ENCODE data around the gene GOLGA7B. TPM values are rescaled to one million over a fixed set of nuclear protein-coding genes. Genes with fewer than 3 reads are reported as not detected.

GOLGA7B gene
- total RNA-seq, 2 experiments from 2014 or later = 0.92 to 1.1 TPM

DNA sequence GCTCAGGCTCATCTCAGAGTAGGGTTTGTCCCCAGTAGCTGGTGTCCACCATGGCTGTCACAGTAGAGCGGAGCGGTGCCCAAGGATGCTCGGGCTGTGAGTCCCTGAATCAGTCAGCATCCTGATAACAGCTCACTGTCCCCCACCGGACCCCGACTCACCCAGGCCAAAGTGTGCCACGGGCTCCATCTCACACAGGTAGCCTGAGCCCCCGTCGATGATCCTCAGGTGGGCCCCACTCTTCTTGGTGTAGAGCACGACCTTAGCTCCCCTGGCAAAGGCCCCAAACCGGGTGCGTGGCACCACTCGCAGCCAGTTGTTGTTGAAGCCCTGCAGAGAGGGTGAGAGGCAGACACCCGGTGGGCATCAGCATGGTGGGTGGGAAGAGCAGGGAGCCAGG, 45.4 kb downstream of the GOLGA7B start:
- DNase-seq (no peak), ATAC-seq (no peak)
- no peaks in the 10 kb centered on the region for H3K36me3 Mint-ChIP-seq (ENCODE audit: low read depth)
- intact Hi-C loops (cut with micrococcal nuclease) = no loop called here
- no peaks in the 10 kb centered on the region for H3K4me1 Mint-ChIP-seq (ENCODE audit: low read depth)
- CTCF ChIA-PET = no interaction called here
- TF ChIP-seq, protein P1, sequence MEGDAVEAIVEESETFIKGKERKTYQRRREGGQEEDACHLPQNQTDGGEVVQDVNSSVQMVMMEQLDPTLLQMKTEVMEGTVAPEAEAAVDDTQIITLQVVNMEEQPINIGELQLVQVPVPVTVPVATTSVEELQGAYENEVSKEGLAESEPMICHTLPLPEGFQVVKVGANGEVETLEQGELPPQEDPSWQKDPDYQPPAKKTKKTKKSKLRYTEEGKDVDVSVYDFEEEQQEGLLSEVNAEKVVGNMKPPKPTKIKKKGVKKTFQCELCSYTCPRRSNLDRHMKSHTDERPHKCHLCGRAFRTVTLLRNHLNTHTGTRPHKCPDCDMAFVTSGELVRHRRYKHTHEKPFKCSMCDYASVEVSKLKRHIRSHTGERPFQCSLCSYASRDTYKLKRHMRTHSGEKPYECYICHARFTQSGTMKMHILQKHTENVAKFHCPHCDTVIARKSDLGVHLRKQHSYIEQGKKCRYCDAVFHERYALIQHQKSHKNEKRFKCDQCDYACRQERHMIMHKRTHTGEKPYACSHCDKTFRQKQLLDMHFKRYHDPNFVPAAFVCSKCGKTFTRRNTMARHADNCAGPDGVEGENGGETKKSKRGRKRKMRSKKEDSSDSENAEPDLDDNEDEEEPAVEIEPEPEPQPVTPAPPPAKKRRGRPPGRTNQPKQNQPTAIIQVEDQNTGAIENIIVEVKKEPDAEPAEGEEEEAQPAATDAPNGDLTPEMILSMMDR (IDR thresholded peaks at IDR 0.05) = no peak
- no peak overlapping the region for H3K4me3 Mint-ChIP-seq
- H3K27ac Mint-ChIP-seq = no peak overlapping the region
- H3K9me3 Mint-ChIP-seq = no peaks in the 10 kb centered on the region
- POLR2A ChIA-PET = no interaction called here
- peaks cover 1% of the 10 kb centered on the region for H3K27me3 Mint-ChIP-seq

DNA sequence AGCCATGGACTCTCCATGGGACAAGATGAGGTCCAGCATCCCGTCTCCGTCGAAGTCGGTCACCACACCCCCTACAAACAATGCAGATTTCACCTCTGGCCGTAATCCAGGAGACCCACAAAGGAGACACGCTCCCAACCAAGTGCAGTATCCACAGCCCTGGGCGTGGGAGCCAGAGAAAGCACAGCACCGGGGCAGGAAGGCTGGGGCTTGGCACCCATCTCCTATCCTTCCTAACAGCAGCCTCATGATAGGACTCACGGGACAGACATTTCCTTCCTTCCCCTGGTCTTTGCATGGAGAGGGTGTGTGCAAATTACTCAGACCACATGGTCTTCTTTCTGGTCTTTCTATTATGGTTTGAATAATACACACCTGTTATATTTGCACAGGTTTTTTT, 46.3 kb downstream of the GOLGA7B start:
- TF ChIP-seq, protein P1 (IDR thresholded peaks at IDR 0.05) = no peak

DNA sequence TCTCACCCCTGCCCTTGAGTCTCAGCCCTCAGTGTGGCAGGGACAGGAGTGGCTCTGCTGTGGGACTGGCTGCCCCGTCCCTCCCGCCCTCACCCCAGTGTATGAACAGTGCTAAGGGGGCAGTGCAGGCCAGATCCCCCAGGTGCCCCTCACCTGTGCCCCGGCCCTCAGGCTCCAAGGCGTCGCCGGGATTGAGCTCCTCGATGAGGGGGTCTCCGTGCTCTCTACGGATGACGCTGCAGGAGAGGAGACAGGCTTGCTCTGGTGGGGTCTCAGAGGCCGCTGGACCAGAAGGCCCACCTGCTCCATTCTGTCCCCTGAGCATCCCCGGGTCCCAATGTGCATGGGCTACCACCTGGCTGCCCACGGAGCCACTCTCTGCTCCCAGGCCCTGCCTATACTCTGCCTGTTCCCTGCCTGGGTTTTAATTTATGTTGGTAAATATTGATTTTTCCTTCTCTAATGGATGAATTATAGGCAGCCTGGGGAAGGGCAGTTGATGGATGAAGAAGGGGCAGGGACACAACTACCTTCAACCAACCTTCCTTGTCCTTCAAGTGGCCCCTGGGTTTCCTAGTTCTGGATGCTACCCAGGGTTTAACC, 47.2 kb downstream of the GOLGA7B start:
- Mint-ChIP-seq H3K4me1 (ENCODE audit: low read depth) (no peaks in the 10 kb centered on the region), H3K9me3 (no peaks in the 10 kb centered on the region), H3K27ac (no peak overlapping the region), H3K4me3 (no peak overlapping the region), H3K36me3 (ENCODE audit: low read depth) (no peaks in the 10 kb centered on the region), H3K27me3 (peaks cover 1% of the 10 kb centered on the region)
- DNase-seq (no peak), ATAC-seq (no peak)
- ChIA-PET POLR2A (no interaction called here), CTCF (no interaction called here)
- intact Hi-C loops (cut with micrococcal nuclease) = no loop called here
- TF ChIP-seq, protein P1 (IDR thresholded peaks at IDR 0.05) = no peak

More for the DNA sequence above, 46.3 kb downstream of the GOLGA7B start:
- H3K27ac Mint-ChIP-seq = no peak overlapping the region
- H3K4me3 Mint-ChIP-seq = no peak overlapping the region
- ChIA-PET POLR2A (no interaction called here), CTCF (no interaction called here)
- no peaks in the 10 kb centered on the region for H3K36me3 Mint-ChIP-seq (ENCODE audit: low read depth)
- H3K4me1 Mint-ChIP-seq (ENCODE audit: low read depth) = no peaks in the 10 kb centered on the region
- intact Hi-C loops (cut with micrococcal nuclease) = no loop called here
- ATAC-seq = no peak
- H3K9me3 Mint-ChIP-seq = no peaks in the 10 kb centered on the region
- peaks cover 1% of the 10 kb centered on the region for H3K27me3 Mint-ChIP-seq
- DNase-seq = no peak

DNA sequence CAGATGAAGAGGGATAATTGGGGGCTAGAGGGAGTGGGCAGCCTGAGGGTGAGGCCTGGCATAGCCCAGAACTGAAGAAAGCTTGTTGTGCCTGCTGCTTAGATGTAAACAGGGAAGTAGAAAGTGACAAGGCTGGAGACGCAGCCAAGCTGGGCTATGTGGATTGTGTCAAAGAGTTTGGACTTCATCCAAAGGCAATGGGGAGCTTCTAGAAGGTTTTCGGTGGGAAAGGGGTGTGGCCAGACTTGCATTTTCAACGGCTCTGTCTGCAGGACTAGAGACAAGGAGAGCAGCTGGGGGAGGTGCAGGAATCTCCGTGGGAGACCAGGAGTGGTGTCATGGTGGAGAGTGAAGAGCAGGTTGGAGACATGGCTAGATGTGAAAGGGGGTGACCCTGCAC, 48.8 kb downstream of the GOLGA7B start:
- CTCF ChIA-PET = interaction anchor here (1.6 kb wide), 1 partner anchor 106 kb away, joined by 5 read pairs; no protein-coding TSS in a partner anchor
- no peaks in the 10 kb centered on the region for H3K4me1 Mint-ChIP-seq (ENCODE audit: low read depth)
- POLR2A ChIA-PET = no interaction called here
- peaks cover 1% of the 10 kb centered on the region for H3K27me3 Mint-ChIP-seq
- intact Hi-C loops (cut with micrococcal nuclease) = no loop called here
- ATAC-seq = no peak
- no peak for DNase-seq
- no peaks in the 10 kb centered on the region for H3K9me3 Mint-ChIP-seq
- no peaks in the 10 kb centered on the region for H3K36me3 Mint-ChIP-seq (ENCODE audit: low read depth)
- no peak overlapping the region for H3K27ac Mint-ChIP-seq
- no peak overlapping the region for H3K4me3 Mint-ChIP-seq
- TF ChIP-seq, protein P1 (IDR thresholded peaks at IDR 0.05) = no peak

DNA sequence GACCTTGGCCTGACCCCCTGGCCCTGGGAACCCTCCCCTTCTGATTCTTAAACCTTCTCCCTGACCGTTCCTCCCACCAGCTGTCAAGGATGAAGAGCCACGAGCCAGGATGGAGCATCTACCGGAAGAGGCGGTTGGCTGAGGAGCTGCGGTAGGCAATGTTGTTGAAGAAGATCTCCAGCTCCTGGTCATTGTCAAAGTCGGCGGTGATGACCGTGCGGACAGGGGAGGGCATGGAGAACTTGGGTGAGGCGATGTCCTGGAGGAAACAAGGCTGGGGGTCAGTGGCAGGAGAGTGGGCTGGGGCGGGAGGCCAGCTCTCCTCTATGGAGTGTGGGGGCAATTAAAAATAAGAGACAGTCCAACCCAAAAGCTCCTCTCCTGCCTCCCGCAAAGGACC, 51.7 kb downstream of the GOLGA7B start:
- intact Hi-C loops (cut with micrococcal nuclease) = no loop called here
- no peaks in the 10 kb centered on the region for H3K36me3 Mint-ChIP-seq (ENCODE audit: low read depth)
- POLR2A ChIA-PET = no interaction called here
- H3K27ac Mint-ChIP-seq = no peak overlapping the region
- no peaks in the 10 kb centered on the region for H3K4me1 Mint-ChIP-seq (ENCODE audit: low read depth)
- no peak overlapping the region for H3K4me3 Mint-ChIP-seq
- no peak for DNase-seq
- H3K9me3 Mint-ChIP-seq = no peaks in the 10 kb centered on the region
- ATAC-seq = no peak
- peaks cover 3% of the 10 kb centered on the region for H3K27me3 Mint-ChIP-seq
- TF ChIP-seq, protein P1 (IDR thresholded peaks at IDR 0.05) = no peak
- CTCF ChIA-PET = interaction anchor here (0.8 to 2.5 kb wide), 2 partner anchors 10 to 14 kb away, joined by 3 to 13 read pairs; no protein-coding TSS in a partner anchor
